CD14-positive monocyte (primary cell): Measurements from ENCODE around the gene CHST14. TPM values are rescaled to one million over a fixed set of nuclear protein-coding genes. Genes with fewer than 3 reads are reported as not detected.

Experiments
- DNase-seq, 3 donors: peaks; one replicate each; pipeline ENCODE4 v3.0.0-alpha.2; 2011 to 2022
- H2AFZ ChIP-seq: 2 replicates; pipeline ENCODE4 v1.6.0; 2012; ENCODE audit warnings: mild to moderate bottlenecking, low read depth, low read length, inconsistent platforms; ENCODE audit not compliant: insufficient read depth, poor library complexity, severe bottlenecking
- H3K27ac ChIP-seq, 2 donors: 1 replicate in 1 of 2; 2 replicates in 1 of 2; pipeline ENCODE4 v1.5.1; 2012 to 2013; ENCODE audit warnings: low read length in 2 of 2, control low read depth in 1 of 2, inconsistent platforms in 1 of 2, low read depth in 1 of 2, mild to moderate bottlenecking in 1 of 2
- H3K27me3 ChIP-seq, 2 donors: one replicate each; pipeline versions ENCODE4 v1.6.0 to v1.6.1; 2011 to 2013; ENCODE audit warnings: low read length in 2 of 2; ENCODE audit not compliant: control insufficient read depth in 2 of 2, insufficient read depth in 2 of 2
- H3K36me3 ChIP-seq, 2 donors: replicated peaks in 1 of 2; 1 replicate in 1 of 2; 2 replicates in 1 of 2; pipeline versions ENCODE4 v1.5.1 to v1.6.1; 2012 to 2013; ENCODE audit warnings: low read length in 2 of 2, control low read depth in 1 of 2, inconsistent platforms in 1 of 2, mild to moderate bottlenecking in 1 of 2; ENCODE audit not compliant: insufficient read depth in 2 of 2, control insufficient read depth in 1 of 2
- H3K4me1 ChIP-seq, 2 donors: 1 replicate in 1 of 2; 2 replicates in 1 of 2; pipeline versions ENCODE4 v1.5.1 to v1.6.1; 2012 to 2013; ENCODE audit warnings: low read length in 2 of 2, control low read depth in 1 of 2, inconsistent platforms in 1 of 2, mild to moderate bottlenecking in 1 of 2, moderate library complexity in 1 of 2; ENCODE audit not compliant: insufficient read depth in 2 of 2, control insufficient read depth in 1 of 2
- H3K4me2 ChIP-seq: replicated peaks from 2 replicates; pipeline ENCODE3; 2012; ENCODE audit warnings: low read length, moderate library complexity, mild to moderate bottlenecking; ENCODE audit not compliant: poor library complexity, severe bottlenecking; ENCODE audit errors: extremely low read depth
- H3K4me3 ChIP-seq, 3 experiments: fragments of 200-600 bp in 1 of 3; sonication (generic) in 1 of 3; replicated peaks in 1 of 3; 1 replicate in 2 of 3; 2 replicates in 1 of 3; pipeline ENCODE4 v1.5.1; 2011 to 2013; ENCODE audit warnings: low read length in 3 of 3, mild to moderate bottlenecking in 3 of 3, control low read depth in 2 of 3, low read depth in 2 of 3, inconsistent platforms in 1 of 3, moderate library complexity in 1 of 3
- H3K79me2 ChIP-seq: 2 replicates; pipeline ENCODE4 v1.6.0; 2012; ENCODE audit warnings: mild to moderate bottlenecking, control low read depth, inconsistent platforms, low read length, moderate library complexity; ENCODE audit not compliant: insufficient read depth
- H3K9ac ChIP-seq: 2 replicates; pipeline ENCODE4 v1.6.0; 2017; ENCODE audit warnings: low read length, mild to moderate bottlenecking; ENCODE audit not compliant: insufficient read depth, poor library complexity, severe bottlenecking
- H3K9me3 ChIP-seq, 2 donors: replicated peaks in 1 of 2; 1 replicate in 1 of 2; 2 replicates in 1 of 2; pipeline versions ENCODE4 v1.5.1 to v1.6.1; 2012 to 2013; ENCODE audit warnings: low read length in 2 of 2, control low read depth in 1 of 2; ENCODE audit not compliant: control insufficient read depth in 1 of 2, insufficient read depth in 1 of 2
- H4K20me1 ChIP-seq: 2 replicates; pipeline ENCODE4 v1.6.0; 2012; ENCODE audit warnings: mild to moderate bottlenecking, low read length, control low read depth, moderate library complexity; ENCODE audit not compliant: insufficient read depth
- H3K27ac Mint-ChIP-seq, 7 donors: one replicate each; pipeline ENCODE4 v1.8.0; 2020; ENCODE audit warnings: mild to moderate bottlenecking in 7 of 7, mixed read lengths in 7 of 7, moderate library complexity in 6 of 7, inconsistent platforms in 2 of 7
- H3K27me3 Mint-ChIP-seq, 3 donors: one replicate each; pipeline ENCODE4 v1.8.0; 2021 to 2022; ENCODE audit warnings: low read depth in 3 of 3, mild to moderate bottlenecking in 3 of 3, mixed read lengths in 3 of 3, moderate library complexity in 3 of 3, inconsistent platforms in 1 of 3
- H3K36me3 Mint-ChIP-seq, 2 donors: one replicate each; pipeline ENCODE4 v1.8.0; 2020; ENCODE audit warnings: mixed read lengths in 2 of 2, inconsistent platforms in 1 of 2, mild to moderate bottlenecking in 1 of 2
- H3K4me1 Mint-ChIP-seq: one replicate; pipeline ENCODE4 v1.8.0; 2020; ENCODE audit warnings: mild to moderate bottlenecking, mixed read lengths
- H3K4me3 Mint-ChIP-seq, 2 donors: one replicate each; pipeline ENCODE4 v1.8.0; 2020; ENCODE audit warnings: mild to moderate bottlenecking in 2 of 2, mixed read lengths in 2 of 2, moderate library complexity in 1 of 2
- H3K9me3 Mint-ChIP-seq, 7 donors: one replicate each; pipeline ENCODE4 v1.8.0; 2020 to 2022; ENCODE audit warnings: mixed read lengths in 7 of 7, mild to moderate bottlenecking in 6 of 7, moderate library complexity in 6 of 7, inconsistent platforms in 2 of 7
- WGBS: methylation state at CpG from one replicate; pipeline ENCODE4 v1.1.5; 2013; ENCODE audit warnings: missing lambda C conversion rate; ENCODE audit not compliant: insufficient coverage; 5-methylcytosine and 5-hydroxymethylcytosine counted together
- intact Hi-C, 2 donors: fragments of 100-400 bp; cut with micrococcal nuclease; formaldehyde crosslinking; loops; one replicate each; pipeline versions ENCODE4 v1.15.0 to v1.15.1; 2023
- polyA plus RNA-seq, 3 donors: library from polyadenylated mRNA; depleted of rRNA in 1 of 3; unstranded in 2 of 3; stranded (reverse) in 1 of 3; fragments of 300-500 nt in 2 of 3; fragments of >200 nt in 1 of 3; fragmentation: Illumina TruSeq in 2 of 3; gene quantifications; 1 replicate in 2 of 3; 2 replicates in 1 of 3; pipeline ENCODE4 v1.2.3, GENCODE V29; 2012 to 2021
- TF ChIP-seq, protein P1 (sequence below): fragments of 200-600 bp; IDR thresholded peaks from one replicate; pipeline ENCODE4 v1.8.0; 2022; ENCODE audit warnings: antibody characterized with exemption, mild to moderate bottlenecking

CHST14 gene
- polyA plus RNA-seq, 3 donors = 0.85 to 5.2 (median 1.2) TPM

DNA sequence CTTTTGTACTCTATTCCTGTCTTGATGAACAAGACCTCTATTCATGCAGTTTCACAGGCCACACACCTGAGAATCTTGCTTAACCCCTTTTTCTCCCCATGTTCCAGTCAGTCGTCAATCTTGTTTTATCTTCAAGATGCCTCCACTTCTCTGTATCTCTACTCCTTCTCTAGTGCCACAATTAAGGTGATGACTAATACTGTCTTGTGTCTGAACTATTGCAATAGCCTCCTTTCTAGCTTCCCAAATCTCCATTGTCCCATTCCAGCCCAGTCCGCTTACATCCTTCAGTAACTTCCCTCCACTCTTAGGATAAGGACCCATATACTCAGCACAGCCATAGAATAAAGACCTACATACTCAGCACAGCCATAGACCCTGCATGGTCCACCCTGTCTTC is 24.7 kb downstream of the CHST14 start:
- DNase-seq = no peak
- Histone ChIP-seq H3K4me3 (no peak overlapping the region), H3K27me3 (no peaks in the 10 kb centered on the region), H3K9me3 (no peaks in the 10 kb centered on the region), H3K4me1 (peaks cover 3 to 10% of the 10 kb centered on the region in 2 donors), H3K27ac (no peak overlapping the region), H3K36me3 (no peaks in the 10 kb centered on the region), H3K9ac (no peak overlapping the region), H3K4me2 (no peak overlapping the region), H2AFZ (no peak overlapping the region), H4K20me1 (no peaks in the 10 kb centered on the region), H3K79me2 (no peaks in the 10 kb centered on the region)
- peaks cover 11% of the 10 kb centered on the region for H3K4me1 Mint-ChIP-seq
- H3K27me3 Mint-ChIP-seq = peaks cover 4 to 14% (median 6%) of the 10 kb centered on the region in 3 donors
- intact Hi-C loops = no loop called here
- H3K9me3 Mint-ChIP-seq = no peaks in the 10 kb centered on the region
- H3K4me3 Mint-ChIP-seq = no peak overlapping the region
- TF ChIP-seq, protein P1, sequence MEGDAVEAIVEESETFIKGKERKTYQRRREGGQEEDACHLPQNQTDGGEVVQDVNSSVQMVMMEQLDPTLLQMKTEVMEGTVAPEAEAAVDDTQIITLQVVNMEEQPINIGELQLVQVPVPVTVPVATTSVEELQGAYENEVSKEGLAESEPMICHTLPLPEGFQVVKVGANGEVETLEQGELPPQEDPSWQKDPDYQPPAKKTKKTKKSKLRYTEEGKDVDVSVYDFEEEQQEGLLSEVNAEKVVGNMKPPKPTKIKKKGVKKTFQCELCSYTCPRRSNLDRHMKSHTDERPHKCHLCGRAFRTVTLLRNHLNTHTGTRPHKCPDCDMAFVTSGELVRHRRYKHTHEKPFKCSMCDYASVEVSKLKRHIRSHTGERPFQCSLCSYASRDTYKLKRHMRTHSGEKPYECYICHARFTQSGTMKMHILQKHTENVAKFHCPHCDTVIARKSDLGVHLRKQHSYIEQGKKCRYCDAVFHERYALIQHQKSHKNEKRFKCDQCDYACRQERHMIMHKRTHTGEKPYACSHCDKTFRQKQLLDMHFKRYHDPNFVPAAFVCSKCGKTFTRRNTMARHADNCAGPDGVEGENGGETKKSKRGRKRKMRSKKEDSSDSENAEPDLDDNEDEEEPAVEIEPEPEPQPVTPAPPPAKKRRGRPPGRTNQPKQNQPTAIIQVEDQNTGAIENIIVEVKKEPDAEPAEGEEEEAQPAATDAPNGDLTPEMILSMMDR = no peak
- no peaks in the 10 kb centered on the region for H3K36me3 Mint-ChIP-seq
- H3K27ac Mint-ChIP-seq = no peak overlapping the region
- WGBS = 100% methylated on average over 1 of the region's 2 CpGs

DNA sequence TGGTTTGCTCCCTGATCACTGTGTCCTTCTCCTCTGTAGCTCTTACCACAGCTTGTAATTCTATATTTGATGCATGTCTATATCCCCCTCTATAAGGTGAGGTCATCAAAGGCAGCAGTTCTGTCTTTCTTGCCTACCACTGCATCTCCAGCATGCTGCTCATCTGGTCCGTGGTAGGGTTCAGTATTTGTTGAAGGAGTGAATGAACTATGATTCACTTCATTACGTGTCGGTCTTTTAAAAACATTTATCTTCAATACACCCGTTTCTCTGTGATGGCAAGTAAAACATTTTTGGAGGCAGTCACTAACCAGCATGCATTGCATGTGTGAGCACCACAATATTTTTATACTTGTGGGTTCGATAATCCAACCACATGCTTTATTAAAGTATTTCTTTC is 27.6 kb downstream of the CHST14 start:
- intact Hi-C loops = no loop called here
- TF ChIP-seq, protein P1 = no peak
- H3K4me3 ChIP-seq = no peak overlapping the region
- no peak overlapping the region for H3K4me2 ChIP-seq
- Mint-ChIP-seq H3K36me3 (no peaks in the 10 kb centered on the region), H3K27ac (no peak overlapping the region), H3K4me3 (no peak overlapping the region), H3K4me1 (peaks cover 4% of the 10 kb centered on the region), H3K27me3 (peaks cover 10 to 14% (median 13%) of the 10 kb centered on the region in 3 donors), H3K9me3 (no peaks in the 10 kb centered on the region)
- H3K27ac ChIP-seq = no peak overlapping the region
- no peak for DNase-seq
- no peak overlapping the region for H3K9ac ChIP-seq
- H4K20me1 ChIP-seq = no peaks in the 10 kb centered on the region
- no peaks in the 10 kb centered on the region for H3K27me3 ChIP-seq
- H2AFZ ChIP-seq = no peak overlapping the region
- peaks cover under 1 to 3% of the 10 kb centered on the region in 2 donors for H3K4me1 ChIP-seq
- no peaks in the 10 kb centered on the region for H3K36me3 ChIP-seq
- no peaks in the 10 kb centered on the region for H3K79me2 ChIP-seq
- no CpG with 5 or more reads among the region's 5 CpGs for WGBS
- H3K9me3 ChIP-seq = no peaks in the 10 kb centered on the region
